Fibroblast of skin of right quadriceps (primary cell): ENCODE measurements around the gene ZCCHC7.

Experiments
- DNase-seq: peaks from one replicate; pipeline ENCODE4 v3.0.0-alpha.2; 2013

Gene ZCCHC7

GRCh38 chr9:37341704-37342103 lies 221.3 kb downstream of the ZCCHC7 start:
- DNase-seq: no peak

GRCh38 chr9:37342493-37342892 lies 222.1 kb downstream of the ZCCHC7 start:
- no peak for DNase-seq

GRCh38 chr9:37342895-37343294 lies 222.5 kb downstream of the ZCCHC7 start:
- no peak for DNase-seq

- no peak for DNase-seq
These were observed 223.3 kb downstream of the ZCCHC7 start for GRCh38 chr9:37343724-37344123.

- no peak for DNase-seq
These were observed 224.7 kb downstream of the ZCCHC7 start for GRCh38 chr9:37345038-37345437.

GRCh38 chr9:37348917-37349316 lies 228.5 kb downstream of the ZCCHC7 start:
- no peak for DNase-seq

GRCh38 chr9:37350486-37351190 lies 230.3 kb downstream of the ZCCHC7 start:
- DNase-seq: peak; percentile 33

GRCh38 chr9:37353791-37354190 lies 233.4 kb downstream of the ZCCHC7 start:
- DNase-seq: no peak

- no peak for DNase-seq
These were observed 242.1 kb downstream of the ZCCHC7 start for GRCh38 chr9:37362430-37362829.

- no peak for DNase-seq
These were observed 242.8 kb downstream of the ZCCHC7 start for GRCh38 chr9:37363124-37363523.

- no peak for DNase-seq
These were observed 243.8 kb downstream of the ZCCHC7 start for GRCh38 chr9:37364136-37364535.

- no peak for DNase-seq
These were observed 244.5 kb downstream of the ZCCHC7 start for GRCh38 chr9:37364751-37365360.

GRCh38 chr9:37369671-37370070 lies 249.3 kb downstream of the ZCCHC7 start:
- no peak for DNase-seq

GRCh38 chr9:37370282-37370681 lies 249.9 kb downstream of the ZCCHC7 start:
- DNase-seq: no peak

- no peak for DNase-seq
These were observed 250.7 kb downstream of the ZCCHC7 start for GRCh38 chr9:37370968-37371563.

- peak; percentile 71 for DNase-seq
These were observed 251.4 kb downstream of the ZCCHC7 start for GRCh38 chr9:37371565-37372464.

- no peak for DNase-seq
These were observed 252.5 kb downstream of the ZCCHC7 start for GRCh38 chr9:37372839-37373238.

- DNase-seq: no peak
These were observed 253.2 kb downstream of the ZCCHC7 start for GRCh38 chr9:37373621-37374020.

GRCh38 chr9:37374892-37375291 lies 254.5 kb downstream of the ZCCHC7 start:
- no peak for DNase-seq

GRCh38 chr9:37377688-37378612 lies 257.6 kb downstream of the ZCCHC7 start:
- no peak for DNase-seq

- no peak for DNase-seq
These were observed 258.2 kb downstream of the ZCCHC7 start for GRCh38 chr9:37378613-37379004.

GRCh38 chr9:37379835-37380234 lies 259.5 kb downstream of the ZCCHC7 start:
- DNase-seq: no peak
